H1 (cell line): Measurements from ENCODE around the gene TEX29. TPM values are rescaled to one million over a fixed set of nuclear protein-coding genes. Genes with fewer than 3 reads are reported as not detected.

ENCODE experiments used
- CTCF ChIA-PET: fragments of 300-600 bp; sonication (Branson Sonifier 250); formaldehyde crosslinking; loops from one replicate; lab custom pipeline; 2021; ENCODE audit not compliant: partially characterized antibody; lab: Charles Lee
- POLR2A ChIA-PET: fragments of 300-600 bp; sonication (Branson Sonifier 250); formaldehyde crosslinking; loops from one replicate; lab custom pipeline; 2021; ENCODE audit warnings: inconsistent platforms; ENCODE audit not compliant: partially characterized antibody; lab: Charles Lee
- DNase-seq, 2 experiments: peaks; one replicate each; pipeline versions ENCODE4 v3.0.0 to v3.0.0-alpha.2; 2010 to 2022; ENCODE audit warnings: low spot score in 2 of 2, low read depth in 1 of 2, mixed read lengths in 1 of 2
- FAIRE-seq: peaks from 2 replicates; lab custom pipeline; 2011; peaks lifted over from hg19 to GRCh38; lab: Jason Lieb, UNC
- H2AFZ ChIP-seq: 2 replicates; pipeline ENCODE4 v1.8.1; 2012; ENCODE audit warnings: low read length, inconsistent platforms
- H2AK5ac ChIP-seq: 2 replicates; pipeline ENCODE4 v1.6.1; 2013; ENCODE audit warnings: low read depth, low read length
- H2BK120ac ChIP-seq: replicated peaks from 2 replicates; pipeline ENCODE3; 2013; ENCODE audit warnings: low read depth, low read length, inconsistent platforms
- H2BK12ac ChIP-seq: 2 replicates; pipeline ENCODE4 v1.6.1; 2013; ENCODE audit warnings: low read depth, low read length
- H2BK15ac ChIP-seq: 2 replicates; pipeline ENCODE4 v1.6.1; 2013; ENCODE audit warnings: low read length
- H2BK20ac ChIP-seq: 2 replicates; pipeline ENCODE4 v1.6.1; 2013; ENCODE audit warnings: low read length
- H2BK5ac ChIP-seq: 2 replicates; pipeline ENCODE4 v1.6.1; 2013; ENCODE audit warnings: low read depth, low read length
- H3K14ac ChIP-seq: 2 replicates; pipeline ENCODE4 v1.6.1; 2013; ENCODE audit warnings: inconsistent platforms; ENCODE audit not compliant: insufficient read length
- H3K18ac ChIP-seq: 2 replicates; pipeline ENCODE4 v1.6.1; 2013; ENCODE audit warnings: low read length; ENCODE audit errors: extremely low read depth
- H3K23ac ChIP-seq: 2 replicates; pipeline ENCODE4 v1.6.1; 2013; ENCODE audit warnings: inconsistent platforms; ENCODE audit not compliant: insufficient read length
- H3K23me2 ChIP-seq: 2 replicates; pipeline ENCODE4 v1.6.1; 2013; ENCODE audit warnings: low read depth, low read length
- H3K27ac ChIP-seq: 2 replicates; pipeline ENCODE4 v1.6.1; 2011; ENCODE audit warnings: low read depth, low read length, inconsistent platforms
- H3K27me3 ChIP-seq, 4 experiments: replicated peaks in 1 of 4; 1 replicate in 1 of 4; 2 replicates in 3 of 4; pipeline versions ENCODE4 v1.6.1 to v1.8.1; 2011 to 2013; ENCODE audit warnings: low read length in 3 of 4, mild to moderate bottlenecking in 3 of 4, inconsistent platforms in 2 of 4, mixed read lengths in 2 of 4, moderate library complexity in 1 of 4; ENCODE audit not compliant: control insufficient read depth in 3 of 4, insufficient read depth in 3 of 4; ENCODE audit errors: extremely low read depth in 1 of 4
- H3K36me3 ChIP-seq, 4 experiments: 2 replicates each; pipeline versions ENCODE4 v1.6.1 to v1.8.1; 2011 to 2013; ENCODE audit warnings: mild to moderate bottlenecking in 4 of 4, low read length in 3 of 4, moderate library complexity in 2 of 4, control low read depth in 1 of 4, inconsistent platforms in 1 of 4; ENCODE audit not compliant: insufficient read depth in 4 of 4, control insufficient read depth in 2 of 4
- H3K4ac ChIP-seq: replicated peaks from 2 replicates; pipeline ENCODE3; 2013; ENCODE audit warnings: low read length, low read depth, mixed read lengths, inconsistent platforms; ENCODE audit not compliant: insufficient read length
- H3K4me1 ChIP-seq, 4 experiments: replicated peaks in 1 of 4; 1 replicate in 1 of 4; 2 replicates in 3 of 4; pipeline versions ENCODE4 v1.6.1 to v1.8.1; 2011 to 2013; ENCODE audit warnings: low read length in 3 of 4, inconsistent platforms in 2 of 4, mixed read lengths in 1 of 4; ENCODE audit not compliant: insufficient read depth in 4 of 4, control insufficient read depth in 3 of 4
- H3K4me2 ChIP-seq, 2 experiments: 2 replicates each; pipeline versions ENCODE4 v1.6.1 to v1.8.1; 2011 to 2013; ENCODE audit warnings: low read depth in 2 of 2, low read length in 2 of 2, control low read depth in 1 of 2, inconsistent platforms in 1 of 2, mild to moderate bottlenecking in 1 of 2; ENCODE audit not compliant: insufficient read depth in 1 of 2
- H3K4me3 ChIP-seq, 4 experiments: fragments of 200-600, 300-600 bp in 1 of 4; sonication (generic), shearing (Covaris generic), sonication (Bioruptor Twin) in 1 of 4; 2 replicates each; pipeline versions ENCODE4 v1.5.1 to v1.8.1; 2011 to 2016; ENCODE audit warnings: low read length in 4 of 4, low read depth in 3 of 4, control low read depth in 2 of 4, inconsistent platforms in 2 of 4, mild to moderate bottlenecking in 2 of 4, mixed read lengths in 1 of 4, moderate library complexity in 1 of 4; ENCODE audit not compliant: insufficient read depth in 2 of 4; ENCODE audit errors: extremely low read depth in 1 of 4
- H3K56ac ChIP-seq: replicated peaks from 2 replicates; pipeline ENCODE3; 2013; ENCODE audit warnings: low read depth, mild to moderate bottlenecking, mixed read lengths, low read length, inconsistent platforms; ENCODE audit not compliant: insufficient read length
- H3K79me1 ChIP-seq: 2 replicates; pipeline ENCODE4 v1.6.1; 2013; ENCODE audit warnings: low read depth, low read length, control low read depth
- H3K79me2 ChIP-seq, 2 experiments: 2 replicates each; pipeline versions ENCODE4 v1.6.1 to v1.8.1; 2012 to 2013; ENCODE audit warnings: low read length in 2 of 2, mild to moderate bottlenecking in 2 of 2, inconsistent platforms in 1 of 2; ENCODE audit not compliant: insufficient read depth in 2 of 2, control insufficient read depth in 1 of 2
- H3K9ac ChIP-seq, 4 experiments: replicated peaks in 1 of 4; 1 replicate in 1 of 4; 2 replicates in 3 of 4; pipeline versions ENCODE4 v1.6.1 to v1.8.1; 2011 to 2013; ENCODE audit warnings: low read depth in 3 of 4, low read length in 3 of 4, control low read depth in 2 of 4, mild to moderate bottlenecking in 2 of 4, moderate library complexity in 2 of 4, inconsistent platforms in 1 of 4; ENCODE audit errors: extremely low read depth in 1 of 4
- H3K9me3 ChIP-seq, 2 experiments: 2 replicates each; pipeline versions ENCODE4 v1.6.1 to v1.8.1; 2012 to 2013; ENCODE audit warnings: mild to moderate bottlenecking in 2 of 2, moderate library complexity in 2 of 2, control low read depth in 1 of 2, inconsistent platforms in 1 of 2, low read depth in 1 of 2, low read length in 1 of 2, mixed read lengths in 1 of 2; ENCODE audit not compliant: insufficient read depth in 2 of 2
- H4K20me1 ChIP-seq, 2 experiments: replicated peaks in 1 of 2; 2 replicates each; pipeline versions ENCODE3 to v1.8.1; 2011 to 2013; ENCODE audit warnings: inconsistent platforms in 2 of 2, low read length in 2 of 2, mild to moderate bottlenecking in 1 of 2; ENCODE audit not compliant: insufficient read depth in 2 of 2, control insufficient read depth in 1 of 2
- H4K5ac ChIP-seq: 2 replicates; pipeline ENCODE4 v1.6.1; 2013; ENCODE audit warnings: low read length, low read depth, mixed read lengths, inconsistent platforms; ENCODE audit not compliant: insufficient read length
- H4K8ac ChIP-seq: 2 replicates; pipeline ENCODE4 v1.8.0; 2013; ENCODE audit warnings: mild to moderate bottlenecking, moderate library complexity, low read length, inconsistent platforms; ENCODE audit not compliant: insufficient read depth; ENCODE audit errors: extremely low read depth
- H4K91ac ChIP-seq: replicated peaks from 2 replicates; pipeline ENCODE3; 2013; ENCODE audit warnings: low read length, mixed read lengths, inconsistent platforms; ENCODE audit not compliant: insufficient read length
- ASH2L ChIP-seq: fragments of 200-600, 300-600 bp; sonication (generic); IDR thresholded peaks from one replicate; pipeline ENCODE4 v1.7.1; 2017; ENCODE audit warnings: low read length
- BRCA1 ChIP-seq: IDR thresholded peaks from 2 replicates; pipeline ENCODE4 v1.6.1; 2012; ENCODE audit warnings: low read depth, low read length, improper control_type of control experiment
- E2F6 ChIP-seq: IDR thresholded peaks from 2 replicates; pipeline ENCODE4 v1.6.1; 2012; ENCODE audit warnings: inconsistent platforms
- GTF2F1 ChIP-seq: IDR thresholded peaks from 2 replicates; pipeline ENCODE4 v1.6.1; 2012; ENCODE audit warnings: low read depth, low read length, improper control_type of control experiment, borderline replicate concordance
- MAX ChIP-seq: IDR thresholded peaks from 2 replicates; pipeline ENCODE4 v1.6.1; 2012; ENCODE audit warnings: inconsistent platforms
- NRF1 ChIP-seq: IDR thresholded peaks from 2 replicates; pipeline ENCODE4 v1.6.1; 2011; ENCODE audit warnings: mild to moderate bottlenecking, low read depth, low read length, improper control_type of control experiment
- RBBP5 ChIP-seq: IDR thresholded peaks from 2 replicates; pipeline ENCODE4 v1.7.1; 2012; ENCODE audit warnings: low read depth, mild to moderate bottlenecking, inconsistent platforms, low read length, moderate library complexity, borderline replicate concordance
- SAP30 ChIP-seq: fragments of 300-600 bp; sonication (generic); IDR thresholded peaks from 2 replicates; pipeline ENCODE4 v1.7.1; 2012; ENCODE audit warnings: low read length, moderate library complexity, mild to moderate bottlenecking, inconsistent platforms; ENCODE audit not compliant: insufficient read depth, insufficient replicate concordance
- SIN3A ChIP-seq, 2 experiments: IDR thresholded peaks in 1 of 2; conservative IDR thresholded peaks in 1 of 2; 2 replicates each; pipeline ENCODE4 v1.6.1; 2011 to 2012; ENCODE audit warnings: low read length in 2 of 2, improper control_type of control experiment in 1 of 2, low read depth in 1 of 2, mild to moderate bottlenecking in 1 of 2
- TAF1 ChIP-seq: IDR thresholded peaks from 2 replicates; pipeline ENCODE4 v1.6.1; 2011; ENCODE audit warnings: mild to moderate bottlenecking, low read depth, low read length
- TAF7 ChIP-seq: optimal IDR thresholded peaks from 2 replicates; pipeline ENCODE3; 2011; ENCODE audit warnings: low read depth, mild to moderate bottlenecking, inconsistent platforms, low read length, moderate library complexity, borderline replicate concordance
- YY1 ChIP-seq: IDR thresholded peaks from 2 replicates; pipeline ENCODE4 v1.6.1; 2011; ENCODE audit warnings: low read depth, mild to moderate bottlenecking, low read length
- WGBS, 2 experiments: shearing (Covaris generic) in 1 of 2; methylation state at CpG; one replicate each; pipeline versions ENCODE4 v1.1.6 to v1.1.7; 2013 to 2015; ENCODE audit warnings: low lambda C conversion rate in 2 of 2, mixed read lengths in 2 of 2, inconsistent platforms in 1 of 2, low coverage in 1 of 2, missing lambda C conversion rate in 1 of 2; ENCODE audit not compliant: insufficient replicate concordance in 2 of 2, insufficient coverage in 1 of 2, insufficient read length in 1 of 2; ENCODE audit errors: extremely low coverage in 1 of 2, missing lambda C conversion rate in 1 of 2; 5-methylcytosine and 5-hydroxymethylcytosine counted together
- polyA plus RNA-seq, 7 experiments: library from polyadenylated mRNA; depleted of rRNA in 3 of 7; stranded (reverse) in 5 of 7; unstranded in 2 of 7; fragments of >200 nt in 5 of 7; fragments of 200-250 nt in 2 of 7; gene quantifications; 1 replicate in 5 of 7; 2 replicates in 1 of 7; 4 replicates in 1 of 7; pipeline versions ENCODE4 v1.2.1 to v1.2.3, GENCODE V29; 2011 to 2013; ENCODE audit warnings: missing spikeins in 2 of 7, mixed read lengths in 2 of 7
- total RNA-seq: library from RNA; stranded (reverse); fragmentation: NEBNext Ultra II Directional; extraction: Animal tissue kit (Norgen Biotek cat#: 25700); gene quantifications from 2 replicates; pipeline ENCODE4 v1.2.1, GENCODE V29; 2021

Gene TEX29
- total and polyA plus RNA-seq, 2 of the 8 experiments (the other 6 are each of a cell fraction or from before 2014, with no cell fraction given): 0.08 TPM; not detected in 1

GRCh38 chr13:111312944-111313590, 7.4 kb upstream of the TEX29 start:
- H3K23ac ChIP-seq: no peak overlapping the region
- FAIRE-seq: no peak
- WGBS, 2 experiments: 94% methylated on average over 17 of the region's 17 CpGs; no CpG with 5 or more reads in 1 of the 2 experiments
- no peak for TF ChIP-seq TAF1
- no peak for TF ChIP-seq MAX
- no peak for TF ChIP-seq SAP30
- TF ChIP-seq BRCA1: no peak
- TF ChIP-seq TAF7: no peak
- TF ChIP-seq YY1: no peak
- TF ChIP-seq NRF1: no peak
- no peak for TF ChIP-seq ASH2L
- TF ChIP-seq GTF2F1: no peak
- TF ChIP-seq E2F6: no peak
- no peak for TF ChIP-seq RBBP5
- no peak for TF ChIP-seq SIN3A (conservative IDR thresholded peaks at IDR 0.05 in 1 of 2, IDR thresholded peaks at IDR 0.05 in 1 of 2; ENCODE audit: low read depth in 1 of 2, low read length in 2 of 2)

More at GRCh38 chr13:111312944-111313590, 7.4 kb upstream of the TEX29 start:
- Histone ChIP-seq H3K14ac (no peak overlapping the region), H4K5ac (no peak overlapping the region), H3K79me2 (no peaks in the 10 kb centered on the region), H3K4me3 (no peak overlapping the region), H3K9me3 (peaks cover 10% of the 10 kb centered on the region in 2 experiments; a peak in 3 of 4 replicates), H2AFZ (no peak overlapping the region), H3K56ac (no peak overlapping the region), H2BK12ac (no peak overlapping the region), H3K9ac (no peak overlapping the region), H3K27ac (no peak overlapping the region), H2BK120ac (no peak overlapping the region), H4K20me1 (no peaks in the 10 kb centered on the region), H3K4me1 (peaks cover 0 to 3% (median 0%) of the 10 kb centered on the region in 4 experiments; a peak in 4 of 7 replicates), H3K79me1 (no peaks in the 10 kb centered on the region; the same call in 1 of the 2 replicates), H3K4me2 (no peak overlapping the region), H4K91ac (no peak overlapping the region), H3K23me2 (no peaks in the 10 kb centered on the region), H3K36me3 (peaks cover 0 to 6% (median under 1%) of the 10 kb centered on the region in 4 experiments; a peak in 1 of 8 replicates), H2AK5ac (no peak overlapping the region), H3K18ac (no peak overlapping the region), H2BK5ac (no peak overlapping the region), H3K27me3 (no peaks in the 10 kb centered on the region), H2BK20ac (no peak overlapping the region), H2BK15ac (no peak overlapping the region), H3K4ac (no peak overlapping the region), H4K8ac (no peak overlapping the region)
- POLR2A ChIA-PET: no interaction called here
- CTCF ChIA-PET: no interaction called here
- DNase-seq: no peak
